Measurements from ENCODE around the gene SCUBE1. TPM values are rescaled to one million over a fixed set of nuclear protein-coding genes. Genes with fewer than 3 reads are reported as not detected.

The SCUBE1 gene
- total RNA-seq, 4 donors from 2014 or later, result 37.3 to 107 (median 75.9) TPM

GRCh38 chr22:43226377-43227238 is 116.6 kb downstream of the SCUBE1 start:
- Histone ChIP-seq H3K27me3 (peaks cover 4% of the 10 kb centered on the region), H3K4me1 (peaks cover 0 to 15% (median 0%) of the 10 kb centered on the region in 3 donors), H3K9me3 (no peaks in the 10 kb centered on the region), H3K27ac (no peak overlapping the region), H3K4me3 (no peak overlapping the region), H3K36me3 (peaks cover 0 to 89% of the 10 kb centered on the region in 2 donors)
- ATAC-seq, result no peak
- TF ChIP-seq CTCF (IDR thresholded peaks at IDR 0.05) (no peak), POLR2A (IDR thresholded peaks at IDR 0.05) (no peak), POLR2AphosphoS5 (IDR thresholded peaks at IDR 0.05) (no peak), EP300 (IDR thresholded peaks at IDR 0.05) (no peak)
- WGBS, 2 donors (ENCODE audit: low coverage in 1 of 2), result 27% methylated on average over 2 of the region's 19 CpGs; no CpG with 5 or more reads in 1 of the 2 donors

GRCh38 chr22:43225609-43226008 is 117.6 kb downstream of the SCUBE1 start:
- WGBS, 2 donors (ENCODE audit: low coverage in 1 of 2), result 84% methylated on average over 6 of the region's 8 CpGs; no CpG with 5 or more reads in 1 of the 2 donors
- no peak for TF ChIP-seq EP300 (IDR thresholded peaks at IDR 0.05)
- Histone ChIP-seq H3K36me3 (peaks cover 0 to 90% of the 10 kb centered on the region in 2 donors), H3K9me3 (no peaks in the 10 kb centered on the region), H3K27ac (no peak overlapping the region), H3K27me3 (no peaks in the 10 kb centered on the region), H3K4me1 (peaks cover 0 to 15% (median 0%) of the 10 kb centered on the region in 3 donors), H3K4me3 (no peak overlapping the region)
- ATAC-seq, result no peak

GRCh38 chr22:43222987-43223386 is 120.2 kb downstream of the SCUBE1 start:
- Histone ChIP-seq H3K9me3 (no peaks in the 10 kb centered on the region), H3K36me3 (peaks cover 0 to 90% of the 10 kb centered on the region in 2 donors), H3K4me3 (no peak overlapping the region), H3K27ac (no peak overlapping the region), H3K27me3 (no peaks in the 10 kb centered on the region), H3K4me1 (peaks cover 0 to 15% (median 0%) of the 10 kb centered on the region in 3 donors)
- ATAC-seq, result no peak
- TF ChIP-seq POLR2AphosphoS5 (IDR thresholded peaks at IDR 0.05), result no peak
- no peak for TF ChIP-seq EP300 (IDR thresholded peaks at IDR 0.05)
- no peak for TF ChIP-seq POLR2A (IDR thresholded peaks at IDR 0.05)
- no peak for TF ChIP-seq CTCF (IDR thresholded peaks at IDR 0.05)
- 100% methylated on average over 2 of the region's 13 CpGs; no CpG with 5 or more reads in 1 of the 2 donors for WGBS, 2 donors (ENCODE audit: low coverage in 1 of 2)

- 83% methylated on average over 2 of the region's 13 CpGs; no CpG with 5 or more reads in 1 of the 2 donors for WGBS, 2 donors (ENCODE audit: low coverage in 1 of 2)
These were observed 120.9 kb downstream of the SCUBE1 start for GRCh38 chr22:43222262-43222661.

More at GRCh38 chr22:43222262-43222661, 120.9 kb downstream of the SCUBE1 start:
- TF ChIP-seq POLR2AphosphoS5 (IDR thresholded peaks at IDR 0.05) (no peak), POLR2A (IDR thresholded peaks at IDR 0.05) (no peak), EP300 (IDR thresholded peaks at IDR 0.05) (no peak), CTCF (IDR thresholded peaks at IDR 0.05) (no peak)
- Histone ChIP-seq H3K9me3 (no peaks in the 10 kb centered on the region), H3K36me3 (peaks cover 0 to 90% of the 10 kb centered on the region in 2 donors), H3K4me1 (peaks cover 0 to 15% (median 0%) of the 10 kb centered on the region in 3 donors), H3K27me3 (no peaks in the 10 kb centered on the region), H3K4me3 (no peak overlapping the region), H3K27ac (no peak overlapping the region)
- peak; percentile 67 for ATAC-seq

Measured in gastroesophageal sphincter (tissue), 4 donors.